Activated CD8-positive, alpha-beta memory T cell treated with anti-CD3 and anti-CD28 coated beads for 36 hours (primary cell): ENCODE results near the gene ADAM23. TPM values are rescaled to one million over a fixed set of nuclear protein-coding genes. Genes with fewer than 3 reads are reported as not detected.

Experiments
- CTCF ChIA-PET: fragments of 350-600 bp; sonication (Branson Sonifier 250); formaldehyde crosslinking; loops from one replicate; lab custom pipeline; 2021; ENCODE audit warnings: antibody characterized with exemption; lab: Charles Lee
- POLR2A ChIA-PET: fragments of 350-600 bp; sonication (Branson Sonifier 250); formaldehyde crosslinking; loops from one replicate; lab custom pipeline; 2021; ENCODE audit warnings: antibody characterized with exemption; lab: Charles Lee
- total RNA-seq, 2 experiments: library from RNA; stranded (reverse); gene quantifications; one replicate each; pipeline ENCODE4 v1.2.3, GENCODE V29; 2021

ADAM23 gene
- total RNA-seq, 2 experiments from 2014 or later = 0.21 to 0.57 TPM

GRCh38 chr2:206615417-206616089 is 172.2 kb downstream of the ADAM23 start:
- POLR2A ChIA-PET = no interaction called here
- CTCF ChIA-PET = no interaction called here

- CTCF ChIA-PET = no interaction called here
- POLR2A ChIA-PET = no interaction called here
Measured at GRCh38 chr2:206616151-206616550, 172.8 kb downstream of the ADAM23 start.

GRCh38 chr2:206619011-206619410 is 175.7 kb downstream of the ADAM23 start:
- POLR2A ChIA-PET = no interaction called here
- CTCF ChIA-PET = no interaction called here

GRCh38 chr2:206626108-206626507 is 182.8 kb downstream of the ADAM23 start:
- POLR2A ChIA-PET = no interaction called here
- CTCF ChIA-PET = no interaction called here

- POLR2A ChIA-PET = no interaction called here
- CTCF ChIA-PET = no interaction called here
Measured at GRCh38 chr2:206627632-206628031, 184.3 kb downstream of the ADAM23 start.

GRCh38 chr2:206631340-206631739 is 188.0 kb downstream of the ADAM23 start:
- ChIA-PET CTCF (no interaction called here), POLR2A (no interaction called here)

- ChIA-PET CTCF (no interaction called here), POLR2A (no interaction called here)
Measured at GRCh38 chr2:206635015-206635414, 191.7 kb downstream of the ADAM23 start.

GRCh38 chr2:206639636-206640035 is 196.3 kb downstream of the ADAM23 start:
- ChIA-PET POLR2A (no interaction called here), CTCF (no interaction called here)

GRCh38 chr2:206641226-206641625 is 197.9 kb downstream of the ADAM23 start:
- ChIA-PET POLR2A (no interaction called here), CTCF (no interaction called here)

GRCh38 chr2:206642075-206643025 is 199.0 kb downstream of the ADAM23 start, which contains the start of gene FAM237A:
TSS of gene FAM237A (plus strand) at chr2:206642487. CDS start at chr2:206644237, 1,750 bp downstream.
- POLR2A ChIA-PET = no interaction called here

GRCh38 chr2:206647985-206648384 is 204.7 kb downstream of the ADAM23 start:
- CTCF ChIA-PET = no interaction called here
- POLR2A ChIA-PET = no interaction called here

More at GRCh38 chr2:206642075-206643025, 199.0 kb downstream of the ADAM23 start, which contains the start of gene FAM237A:
- CTCF ChIA-PET = no interaction called here

- CTCF ChIA-PET = no interaction called here
- POLR2A ChIA-PET = no interaction called here
Measured at GRCh38 chr2:206657087-206657486, 213.8 kb downstream of the ADAM23 start.

GRCh38 chr2:206665251-206665650 is 221.9 kb downstream of the ADAM23 start:
- ChIA-PET CTCF (no interaction called here), POLR2A (no interaction called here)

Other genes starting within 250 kb of the ADAM23 start
- gene ZDBF2, start 168.9 kb upstream of the ADAM23 start, total RNA-seq = 1 to 10 TPM; 7.1 to 7.4 TPM
- gene FAM237A, start 199.0 kb downstream of the ADAM23 start, total RNA-seq = not detected